OCI-LY1 (cell line): ENCODE results near the gene HOPX.

Source experiments
- H2AFZ ChIP-seq: fragments of 200-600 bp; sonication (generic), shearing (Covaris generic); 2 replicates; pipeline ENCODE4 v1.6.0; 2014; ENCODE audit warnings: antibody characterized with exemption, mild to moderate bottlenecking, low read length
- H3F3A ChIP-seq: fragments of 200-600 bp; sonication (generic), shearing (Covaris generic); 2 replicates; pipeline ENCODE4 v1.6.0; 2014; ENCODE audit warnings: mild to moderate bottlenecking, antibody characterized with exemption, low read length, moderate library complexity; ENCODE audit not compliant: insufficient read depth
- H3K27ac ChIP-seq: fragments of 200-600 bp; sonication (generic); 2 replicates; pipeline ENCODE4 v1.5.1; 2014; ENCODE audit warnings: low read length, mixed run types, mild to moderate bottlenecking, low read depth; ENCODE audit not compliant: poor library complexity, severe bottlenecking
- H3K27me3 ChIP-seq: fragments of 200-600 bp; sonication (generic); 2 replicates; pipeline ENCODE4 v1.6.0; 2014; ENCODE audit warnings: antibody characterized with exemption, mild to moderate bottlenecking, low read length, moderate library complexity; ENCODE audit not compliant: insufficient read depth
- H3K36me3 ChIP-seq: fragments of 200-600 bp; sonication (generic); 2 replicates; pipeline ENCODE4 v1.6.1; 2014; ENCODE audit warnings: mild to moderate bottlenecking, antibody characterized with exemption, low read length, moderate library complexity, mixed read lengths; ENCODE audit not compliant: insufficient read depth
- H3K4me1 ChIP-seq: fragments of 200-600 bp; sonication (generic); 2 replicates; pipeline ENCODE4 v1.5.1; 2014; ENCODE audit warnings: mild to moderate bottlenecking, low read length, moderate library complexity; ENCODE audit not compliant: insufficient read depth, severe bottlenecking
- H3K4me2 ChIP-seq: fragments of 200-600 bp; sonication (generic), shearing (Covaris generic); 2 replicates; pipeline ENCODE4 v1.6.1; 2014; ENCODE audit warnings: low read length
- H3K4me3 ChIP-seq: fragments of 200-600 bp; sonication (generic); 2 replicates; pipeline ENCODE4 v1.5.1; 2014; ENCODE audit warnings: low read length, low read depth, mild to moderate bottlenecking, mixed read lengths; ENCODE audit not compliant: poor library complexity, severe bottlenecking
- H3K79me2 ChIP-seq: fragments of 200-600 bp; shearing (Covaris generic); 2 replicates; pipeline ENCODE4 v1.6.1; 2016; ENCODE audit warnings: mixed run types, low read length, mixed read lengths; ENCODE audit not compliant: insufficient read depth
- H3K9ac ChIP-seq: fragments of 200-600 bp; sonication (generic), shearing (Covaris generic); 2 replicates; pipeline ENCODE4 v1.6.1; 2014; ENCODE audit warnings: mild to moderate bottlenecking, low read length, mixed read lengths
- H3K9me2 ChIP-seq: fragments of 200-600 bp; sonication (generic), shearing (Covaris generic); 2 replicates; pipeline ENCODE4 v1.6.1; 2014; ENCODE audit warnings: low read depth, mild to moderate bottlenecking, low read length, mixed read lengths
- H3K9me3 ChIP-seq: fragments of 200-600 bp; shearing (Covaris generic); 2 replicates; pipeline ENCODE4 v1.6.1; 2014; ENCODE audit warnings: low read length, mixed read lengths
- H4K20me1 ChIP-seq: fragments of 200-600 bp; sonication (generic), shearing (Covaris generic); 2 replicates; pipeline ENCODE4 v1.6.0; 2016; ENCODE audit warnings: mild to moderate bottlenecking, low read length; ENCODE audit not compliant: insufficient read depth
- EZH2 ChIP-seq: fragments of 200-600 bp; sonication (generic), shearing (Covaris generic); IDR thresholded peaks from 2 replicates; pipeline ENCODE4 v1.8.0; 2017; ENCODE audit warnings: borderline replicate concordance, mixed run types, mild to moderate bottlenecking, antibody characterized with exemption, low read length, moderate library complexity, mixed read lengths
- TF ChIP-seq, protein P1 (sequence below): fragments of 200-600 bp; sonication (generic), shearing (Covaris generic); IDR thresholded peaks from 2 replicates; pipeline ENCODE4 v1.5.1; 2017; ENCODE audit warnings: mild to moderate bottlenecking, antibody characterized with exemption, low read length, moderate library complexity, mixed read lengths

The HOPX gene

DNA sequence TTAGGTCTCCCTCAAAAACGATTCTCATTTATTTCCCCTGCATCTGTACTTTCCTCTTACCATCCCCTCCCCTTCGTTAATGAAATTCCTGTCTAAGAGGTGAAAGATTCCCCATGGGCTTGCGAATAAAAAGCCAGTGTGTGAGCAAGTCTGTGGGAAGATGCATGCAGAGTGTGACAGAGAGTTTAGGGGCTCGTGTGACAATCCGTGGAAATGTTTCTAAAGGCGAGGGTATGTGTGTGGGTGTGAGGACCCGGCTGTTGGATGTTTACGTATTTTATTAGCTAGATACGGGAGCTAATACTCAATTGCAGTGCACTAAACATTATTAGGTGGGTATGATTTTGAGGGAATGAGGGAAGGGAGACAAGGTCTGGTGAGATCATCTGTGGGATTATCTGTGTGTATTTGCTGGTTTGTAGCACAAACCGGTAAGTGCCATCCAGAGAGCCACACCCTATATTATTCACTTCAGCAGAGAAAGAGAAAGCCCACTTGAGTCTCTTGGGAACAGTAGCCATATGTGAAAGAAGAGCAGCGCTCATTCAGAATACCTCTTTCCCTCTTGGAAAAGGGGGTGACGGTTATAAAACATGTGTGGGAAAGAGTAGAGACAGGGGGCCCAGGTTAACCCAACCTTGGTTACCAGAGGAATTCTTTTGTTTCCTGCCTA, 893 bp upstream of the HOPX start:
- no peak overlapping the region for H3K9ac ChIP-seq
- no peaks in the 10 kb centered on the region for H3K79me2 ChIP-seq
- H3K9me3 ChIP-seq, result no peaks in the 10 kb centered on the region
- H3K27ac ChIP-seq, result no peak overlapping the region
- no peaks in the 10 kb centered on the region for H3K36me3 ChIP-seq
- no peak for TF ChIP-seq EZH2
- TF ChIP-seq, protein P1, sequence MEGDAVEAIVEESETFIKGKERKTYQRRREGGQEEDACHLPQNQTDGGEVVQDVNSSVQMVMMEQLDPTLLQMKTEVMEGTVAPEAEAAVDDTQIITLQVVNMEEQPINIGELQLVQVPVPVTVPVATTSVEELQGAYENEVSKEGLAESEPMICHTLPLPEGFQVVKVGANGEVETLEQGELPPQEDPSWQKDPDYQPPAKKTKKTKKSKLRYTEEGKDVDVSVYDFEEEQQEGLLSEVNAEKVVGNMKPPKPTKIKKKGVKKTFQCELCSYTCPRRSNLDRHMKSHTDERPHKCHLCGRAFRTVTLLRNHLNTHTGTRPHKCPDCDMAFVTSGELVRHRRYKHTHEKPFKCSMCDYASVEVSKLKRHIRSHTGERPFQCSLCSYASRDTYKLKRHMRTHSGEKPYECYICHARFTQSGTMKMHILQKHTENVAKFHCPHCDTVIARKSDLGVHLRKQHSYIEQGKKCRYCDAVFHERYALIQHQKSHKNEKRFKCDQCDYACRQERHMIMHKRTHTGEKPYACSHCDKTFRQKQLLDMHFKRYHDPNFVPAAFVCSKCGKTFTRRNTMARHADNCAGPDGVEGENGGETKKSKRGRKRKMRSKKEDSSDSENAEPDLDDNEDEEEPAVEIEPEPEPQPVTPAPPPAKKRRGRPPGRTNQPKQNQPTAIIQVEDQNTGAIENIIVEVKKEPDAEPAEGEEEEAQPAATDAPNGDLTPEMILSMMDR, result no peak
- no peaks in the 10 kb centered on the region for H3K9me2 ChIP-seq
- no peak overlapping the region for H2AFZ ChIP-seq
- no peaks in the 10 kb centered on the region for H4K20me1 ChIP-seq
- no peak overlapping the region for H3K4me3 ChIP-seq
- H3F3A ChIP-seq, result no peaks in the 10 kb centered on the region
- no peaks in the 10 kb centered on the region for H3K27me3 ChIP-seq
- H3K4me2 ChIP-seq, result no peak overlapping the region
- H3K4me1 ChIP-seq, result no peaks in the 10 kb centered on the region

DNA sequence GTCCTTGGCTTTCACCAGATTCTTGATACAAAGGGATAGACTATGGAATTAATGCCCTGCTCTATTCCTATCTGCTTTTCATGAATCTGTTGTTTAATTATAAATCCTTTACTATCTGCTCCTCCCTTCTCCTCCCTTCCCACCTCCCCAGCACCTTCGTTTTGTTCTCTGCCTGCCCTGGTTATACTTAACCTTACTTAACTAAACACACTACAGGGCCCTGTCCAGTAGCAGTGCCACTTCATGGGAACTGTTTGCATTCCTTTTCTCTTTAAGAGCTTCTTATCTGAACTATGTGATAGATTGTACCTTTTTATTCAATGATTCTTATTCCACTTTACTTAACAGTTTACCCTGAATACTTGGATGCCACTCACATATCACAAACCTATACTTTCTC, 830 bp downstream of the HOPX start:
- Histone ChIP-seq H3K27ac (no peak overlapping the region), H3K79me2 (no peaks in the 10 kb centered on the region), H3K36me3 (no peaks in the 10 kb centered on the region), H3K4me3 (no peak overlapping the region), H3K4me2 (no peak overlapping the region), H3F3A (no peaks in the 10 kb centered on the region), H2AFZ (no peak overlapping the region), H3K9me3 (no peaks in the 10 kb centered on the region), H3K9ac (no peak overlapping the region), H3K4me1 (no peaks in the 10 kb centered on the region), H3K9me2 (no peaks in the 10 kb centered on the region), H4K20me1 (no peaks in the 10 kb centered on the region), H3K27me3 (no peaks in the 10 kb centered on the region)
- TF ChIP-seq EZH2, result no peak
- TF ChIP-seq, protein P1, result no peak

DNA sequence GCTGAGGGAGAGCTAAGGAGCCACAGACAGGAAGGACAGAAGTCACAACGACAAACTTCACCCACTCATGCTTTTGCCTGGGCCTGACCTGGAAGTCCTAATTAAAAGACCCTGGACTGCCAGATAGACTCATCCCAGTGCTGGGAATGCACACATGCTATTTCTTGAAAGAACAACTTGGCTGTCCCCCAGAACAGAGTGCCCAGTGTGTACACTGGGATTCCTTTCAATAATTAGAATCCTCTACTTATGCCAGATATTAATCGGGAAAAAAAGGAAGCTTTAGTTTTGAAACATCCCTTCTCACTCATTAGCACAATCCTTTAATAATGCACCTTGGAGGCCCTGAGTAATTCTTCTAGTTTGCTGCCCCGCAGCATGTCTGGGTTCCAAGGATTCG, 3.4 kb downstream of the HOPX start:
- no peak overlapping the region for H2AFZ ChIP-seq
- H3K79me2 ChIP-seq, result no peaks in the 10 kb centered on the region
- no peaks in the 10 kb centered on the region for H3K36me3 ChIP-seq
- no peak overlapping the region for H3K4me3 ChIP-seq
- TF ChIP-seq EZH2, result no peak
- TF ChIP-seq, protein P1, result no peak
- H3K27me3 ChIP-seq, result no peaks in the 10 kb centered on the region
- no peaks in the 10 kb centered on the region for H3K9me3 ChIP-seq
- H3K9me2 ChIP-seq, result no peaks in the 10 kb centered on the region
- no peaks in the 10 kb centered on the region for H3F3A ChIP-seq
- no peaks in the 10 kb centered on the region for H3K4me1 ChIP-seq
- H3K9ac ChIP-seq, result no peak overlapping the region
- no peaks in the 10 kb centered on the region for H4K20me1 ChIP-seq
- H3K4me2 ChIP-seq, result no peak overlapping the region
- no peak overlapping the region for H3K27ac ChIP-seq
